ENCODE measurements around the gene APOL4.

DNA sequence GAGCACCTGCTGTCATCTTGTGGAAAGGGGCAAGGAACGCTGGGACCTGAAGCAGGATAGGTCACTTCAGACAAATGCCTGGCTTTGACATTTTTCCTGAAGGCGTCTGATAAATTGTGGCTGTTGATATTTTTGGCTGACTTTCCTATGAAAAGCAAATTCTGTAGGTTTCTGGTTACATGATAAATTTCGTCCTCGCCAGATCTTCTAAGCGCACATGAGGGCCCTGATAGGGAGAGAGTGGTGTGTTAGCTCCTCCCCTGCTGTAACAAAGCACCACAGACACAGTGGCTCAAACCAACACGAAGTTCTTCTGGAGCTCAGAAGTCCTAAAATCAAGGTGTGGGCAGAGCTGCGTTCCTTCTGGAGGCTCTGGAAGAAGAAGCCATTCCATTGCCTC, 19.6 kb downstream of the APOL4 start:
- TF ChIP-seq, protein P1, sequence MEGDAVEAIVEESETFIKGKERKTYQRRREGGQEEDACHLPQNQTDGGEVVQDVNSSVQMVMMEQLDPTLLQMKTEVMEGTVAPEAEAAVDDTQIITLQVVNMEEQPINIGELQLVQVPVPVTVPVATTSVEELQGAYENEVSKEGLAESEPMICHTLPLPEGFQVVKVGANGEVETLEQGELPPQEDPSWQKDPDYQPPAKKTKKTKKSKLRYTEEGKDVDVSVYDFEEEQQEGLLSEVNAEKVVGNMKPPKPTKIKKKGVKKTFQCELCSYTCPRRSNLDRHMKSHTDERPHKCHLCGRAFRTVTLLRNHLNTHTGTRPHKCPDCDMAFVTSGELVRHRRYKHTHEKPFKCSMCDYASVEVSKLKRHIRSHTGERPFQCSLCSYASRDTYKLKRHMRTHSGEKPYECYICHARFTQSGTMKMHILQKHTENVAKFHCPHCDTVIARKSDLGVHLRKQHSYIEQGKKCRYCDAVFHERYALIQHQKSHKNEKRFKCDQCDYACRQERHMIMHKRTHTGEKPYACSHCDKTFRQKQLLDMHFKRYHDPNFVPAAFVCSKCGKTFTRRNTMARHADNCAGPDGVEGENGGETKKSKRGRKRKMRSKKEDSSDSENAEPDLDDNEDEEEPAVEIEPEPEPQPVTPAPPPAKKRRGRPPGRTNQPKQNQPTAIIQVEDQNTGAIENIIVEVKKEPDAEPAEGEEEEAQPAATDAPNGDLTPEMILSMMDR (conservative IDR thresholded peaks at IDR 0.05): no peak
- no peak for TF ChIP-seq EZH2 (IDR thresholded peaks at IDR 0.05; ENCODE audit: low read depth)

All from PC-9 (cell line).